K562 (cell line): ENCODE results near the gene RNF151. TPM values are rescaled to one million over a fixed set of nuclear protein-coding genes. Genes with fewer than 3 reads are reported as not detected.
A peak's percentile ranks its signal among the peaks of the same experiment; 100 is the strongest.

Experiments used
- ARID2 ChIP-seq: fragments of 450-650 bp; IDR thresholded peaks from 2 replicates; pipeline ENCODE4 v1.6.1; 2017; ENCODE audit warnings: antibody characterized with exemption, mild to moderate bottlenecking
- BCL6 ChIP-seq: fragments of 250-450 bp; sonication (Bioruptor Pico); IDR thresholded peaks from 2 replicates; pipeline ENCODE4 v1.4.0; 2020
- CBX2 ChIP-seq: fragments of 200-600 bp; sonication (generic); IDR thresholded peaks from one replicate; pipeline ENCODE4 v1.6.1; 2012; ENCODE audit warnings: mild to moderate bottlenecking, low read length, inconsistent platforms; ENCODE audit not compliant: insufficient read depth, poor library complexity, severe bottlenecking
- CHD4 ChIP-seq: fragments of 200-600 bp; sonication (generic); IDR thresholded peaks from 3 replicates; pipeline ENCODE4 v1.6.1; 2012; ENCODE audit warnings: low read depth, mild to moderate bottlenecking, mixed read lengths, low read length, inconsistent platforms; ENCODE audit not compliant: insufficient read depth, insufficient replicate concordance, poor library complexity, severe bottlenecking
- ESRRA ChIP-seq: fragments of 450-650 bp; IDR thresholded peaks from 2 replicates; pipeline ENCODE4 v1.6.1; 2014; ENCODE audit warnings: low read depth, mild to moderate bottlenecking, moderate library complexity, borderline replicate concordance
- ETS2 ChIP-seq: IDR thresholded peaks from 2 replicates; pipeline ENCODE4 v1.6.1; 2016; ENCODE audit warnings: borderline replicate concordance, missing genetic modification characterization, mild to moderate bottlenecking, moderate library complexity, missing compliant biosample characterization; ENCODE audit not compliant: poor library complexity, severe bottlenecking
- FOXO4 ChIP-seq: fragments of 450-650 bp; formaldehyde crosslinking; IDR thresholded peaks from 2 replicates; pipeline ENCODE4 v1.4.0; 2020; ENCODE audit warnings: mild to moderate bottlenecking, moderate library complexity
- GTF2E2 ChIP-seq: fragments of 200-800 bp; sonication (Bioruptor generic); IDR thresholded peaks from 2 replicates; pipeline ENCODE4 v1.6.1; 2016; ENCODE audit warnings: missing genetic modification characterization, missing compliant biosample characterization
- KDM5B ChIP-seq: fragments of 200-600 bp; sonication (generic); IDR thresholded peaks from 2 replicates; pipeline ENCODE4 v1.6.1; 2012; ENCODE audit warnings: low read depth, mild to moderate bottlenecking, moderate library complexity, low read length, control low read depth, inconsistent platforms; ENCODE audit not compliant: insufficient replicate concordance
- MCM2 ChIP-seq: fragments of 450-650 bp; IDR thresholded peaks from 2 replicates; pipeline ENCODE4 v1.6.1; 2017; ENCODE audit warnings: low read depth, mild to moderate bottlenecking
- MITF ChIP-seq: IDR thresholded peaks from 2 replicates; pipeline ENCODE4 v1.6.1; 2014; ENCODE audit warnings: antibody characterized with exemption
- NFIX ChIP-seq: fragments of 250-450 bp; sonication (Bioruptor Pico); IDR thresholded peaks from 2 replicates; pipeline ENCODE4 v1.4.0; 2020; ENCODE audit warnings: low read depth, mild to moderate bottlenecking, moderate library complexity
- POU5F1 ChIP-seq: fragments of 150-350 bp; IDR thresholded peaks from 2 replicates; pipeline ENCODE4 v1.6.1; 2014; ENCODE audit warnings: borderline replicate concordance, low read length, low read depth, mild to moderate bottlenecking; ENCODE audit not compliant: partially characterized antibody
- PREB ChIP-seq: sonication (generic); formaldehyde crosslinking; IDR thresholded peaks from 2 replicates; pipeline ENCODE4 v1.8.1; 2023; ENCODE audit warnings: mild to moderate bottlenecking, missing genetic modification reagents
- SP2 ChIP-seq: IDR thresholded peaks from 2 replicates; pipeline ENCODE4 v1.6.1; 2011; ENCODE audit warnings: mild to moderate bottlenecking, low read depth, low read length, moderate library complexity; ENCODE audit not compliant: poor library complexity, severe bottlenecking; ENCODE audit errors: extremely low read depth
- SRF ChIP-seq, 2 experiments: fragments of 250-450, 450-650 bp in 1 of 2; sonication (Bioruptor Pico) in 1 of 2; sonication (generic) in 1 of 2; formaldehyde crosslinking; IDR thresholded peaks; 2 replicates each; pipeline versions ENCODE4 v1.5.0 to v1.5.1; 2020 to 2022; ENCODE audit warnings: mild to moderate bottlenecking in 1 of 2, missing genetic modification reagents in 1 of 2
- TCF7L2 ChIP-seq: fragments of 150-350 bp; IDR thresholded peaks from 2 replicates; pipeline ENCODE4 v1.6.1; 2016; ENCODE audit warnings: low read depth, mild to moderate bottlenecking, low read length, moderate library complexity
- ZNF436 ChIP-seq: fragments of 250-450, 450-650 bp; sonication (Bioruptor Pico); formaldehyde crosslinking; IDR thresholded peaks from 2 replicates; pipeline ENCODE4 v1.7.0; 2020; ENCODE audit warnings: mild to moderate bottlenecking
- ZNF695 ChIP-seq: fragments of 450-650 bp; formaldehyde crosslinking; IDR thresholded peaks from 2 replicates; pipeline ENCODE4 v1.4.0; 2020; ENCODE audit warnings: mild to moderate bottlenecking, moderate library complexity
- ZNF699 ChIP-seq: fragments of 250-450 bp; sonication (Bioruptor Pico); IDR thresholded peaks from 2 replicates; pipeline ENCODE4 v1.8.0; 2021; ENCODE audit warnings: mild to moderate bottlenecking, moderate library complexity; ENCODE audit not compliant: insufficient replicate concordance
- polyA plus RNA-seq, 8 experiments: library from polyadenylated mRNA; depleted of rRNA in 4 of 8; stranded (reverse) in 5 of 8; unstranded in 3 of 8; fragments of >200 nt; fragmentation: Nextera tagmentation in 2 of 8; fragmentation: Illumina TruSeq in 1 of 8; extraction: Ambion mirVana in 2 of 8; extraction: Trizol in 1 of 8; gene quantifications; 2 replicates each; pipeline versions ENCODE4 v1.2.1 to v1.2.3, GENCODE V29; 2011 to 2014; ENCODE audit warnings: inconsistent platforms in 1 of 8, missing spikeins in 1 of 8
- total RNA-seq, 7 experiments: library from RNA; depleted of rRNA in 6 of 7; stranded (reverse); fragments of >200 nt in 6 of 7; fragmentation: Illumina TruSeq in 2 of 7; extraction: Trizol in 2 of 7; gene quantifications; 2 replicates each; pipeline versions ENCODE4 v1.2.1 to v1.2.3, GENCODE V29; 2011 to 2021; ENCODE audit warnings: low replicate concordance in 1 of 7
- TF ChIP-seq, protein P1 (sequence below): fragments of 250-450 bp; sonication (Bioruptor Pico); IDR thresholded peaks from 2 replicates; pipeline ENCODE4 v1.5.1; 2021; ENCODE audit warnings: mild to moderate bottlenecking

Gene RNF151
- total and polyA plus RNA-seq, 9 of the 15 experiments (the other 6 are each of a cell fraction or from before 2014, with no cell fraction given): not detected

DNA sequence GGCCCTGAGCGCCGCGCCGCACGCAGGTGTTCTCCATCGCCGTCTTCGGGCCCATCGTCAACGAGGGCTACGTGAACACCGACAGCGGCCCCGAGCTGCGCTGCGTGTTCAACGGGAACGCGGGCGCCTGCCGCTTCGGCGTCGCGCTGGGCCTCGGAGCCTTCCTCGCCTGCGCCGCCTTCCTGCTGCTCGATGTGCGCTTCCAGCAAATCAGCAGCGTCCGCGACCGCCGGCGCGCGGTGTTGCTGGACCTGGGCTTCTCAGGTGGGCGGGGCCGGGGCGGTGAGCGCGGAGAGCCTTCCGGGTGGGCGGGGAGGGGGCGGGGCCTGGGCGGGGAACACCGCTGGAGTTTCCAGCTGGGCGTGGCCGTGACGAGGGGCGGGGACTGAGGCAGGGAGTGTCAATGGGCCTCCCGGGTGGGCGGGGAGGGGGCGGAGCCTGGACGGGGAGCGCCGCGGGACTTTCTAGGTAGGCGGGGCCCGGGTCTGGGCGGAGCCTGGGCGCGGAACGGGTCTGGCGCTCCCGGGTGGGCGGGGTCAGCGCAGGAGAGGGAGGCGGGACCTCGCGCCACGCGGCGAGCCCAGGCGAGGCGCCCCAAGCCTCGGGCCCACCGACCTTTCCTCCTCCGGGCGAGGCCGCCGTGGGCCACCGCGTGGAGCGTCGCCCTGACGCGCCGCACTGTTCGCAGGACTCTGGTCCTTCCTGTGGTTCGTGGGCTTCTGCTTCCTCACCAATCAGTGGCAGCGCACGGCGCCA, 25.5 kb downstream of the RNF151 start (continued):
- TF ChIP-seq ZNF699 (CRISPR knock-in tag) (no peak), FOXO4 (CRISPR knock-in tag) (no peak), MITF (no peak), GTF2E2 (tag) (no peak), SRF (CRISPR knock-in tag; IDR thresholded peaks at IDR 0.05) (no peak; a peak in 1 of 4 replicates), TCF7L2 (no peak), NFIX (CRISPR knock-in tag) (no peak), ARID2 (no peak), KDM5B (peak; percentile 71), BCL6 (CRISPR knock-in tag) (no peak), ESRRA (peak; percentile 68; the same call in 1 of the 2 replicates), ZNF695 (CRISPR knock-in tag) (no peak), CBX2 (no peak), CHD4 (no peak), ZNF436 (CRISPR knock-in tag) (no peak), MCM2 (no peak), SP2 (no peak), PREB (CRISPR knock-in tag) (no peak), ETS2 (tag) (no peak), POU5F1 (no peak)
- TF ChIP-seq, protein P1, sequence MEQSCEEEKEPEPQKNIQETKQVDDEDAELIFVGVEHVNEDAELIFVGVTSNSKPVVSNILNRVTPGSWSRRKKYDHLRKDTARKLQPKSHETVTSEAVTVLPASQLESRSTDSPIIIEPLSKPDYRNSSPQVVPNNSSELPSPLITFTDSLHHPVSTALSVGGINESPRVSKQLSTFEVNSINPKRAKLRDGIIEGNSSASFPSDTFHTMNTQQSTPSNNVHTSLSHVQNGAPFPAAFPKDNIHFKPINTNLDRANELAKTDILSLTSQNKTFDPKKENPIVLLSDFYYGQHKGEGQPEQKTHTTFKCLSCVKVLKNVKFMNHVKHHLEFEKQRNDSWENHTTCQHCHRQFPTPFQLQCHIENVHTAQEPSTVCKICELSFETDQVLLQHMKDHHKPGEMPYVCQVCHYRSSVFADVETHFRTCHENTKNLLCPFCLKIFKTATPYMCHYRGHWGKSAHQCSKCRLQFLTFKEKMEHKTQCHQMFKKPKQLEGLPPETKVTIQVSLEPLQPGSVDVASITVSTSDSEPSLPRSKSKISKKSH: no peak
